Purkinje cell (primary cell): ENCODE measurements around the gene PDE6B. TPM values are rescaled to one million over a fixed set of nuclear protein-coding genes. Genes with fewer than 3 reads are reported as not detected.

Experiments
- polyA plus RNA-seq: library from polyadenylated mRNA; unstranded; fragments of >200 nt; fragmentation: Nextera tagmentation; gene quantifications from 2 replicates; pipeline ENCODE4 v1.2.1, GENCODE V29; 2014

PDE6B gene
- polyA plus RNA-seq, result 0.53 and 1.2 TPM in 2 replicates

GRCh38 chr4:624705-625590 is at the start of gene PDE6B:
Gene PDE6B, plus strand, starts transcription at chr4:625573. Its CDS starts 54 bp downstream, at chr4:625627.

GRCh38 chr4:576245-576821 is 49.0 kb upstream of the PDE6B start, which contains the start of gene TMEM271:
Gene TMEM271, minus strand, starts transcription at chr4:576295. Its CDS starts 233 bp downstream, at chr4:576062.

GRCh38 chr4:674172-675035 is 49.0 kb downstream of the PDE6B start, which contains the start of the genes ATP5ME and MYL5:
Gene ATP5ME, minus strand, starts transcription at chr4:674276. Its CDS starts 29 bp downstream, at chr4:674247.
Gene MYL5, plus strand, starts transcription at chr4:674542. Its CDS starts 3,485 bp downstream, at chr4:678027.

GRCh38 chr4:688854-689681 is 63.7 kb downstream of the PDE6B start, which contains the start of gene SLC49A3:
Gene SLC49A3, minus strand, starts transcription at chr4:689151. Its CDS starts 24 bp downstream, at chr4:689127.

GRCh38 chr4:705278-706082 is 80.1 kb downstream of the PDE6B start, which contains the start of gene PCGF3:
Gene PCGF3, plus strand, starts transcription at chr4:705832. Its CDS starts 27,849 bp downstream, at chr4:733681.

Other genes starting within 250 kb of the PDE6B start
- 54.1 and 54.5 TPM in 2 replicates for gene ZNF721, start 126.4 kb upstream of the PDE6B start, polyA plus RNA-seq
- gene PIGG, start 126.4 kb upstream of the PDE6B start, polyA plus RNA-seq, result 31.9 and 34.2 TPM in 2 replicates
- 2.7 TPM in 1 of 2 replicates, not detected in the other for gene TMEM271, start 49.3 kb upstream of the PDE6B start, polyA plus RNA-seq
- gene ATP5ME, start 48.7 kb downstream of the PDE6B start, polyA plus RNA-seq, result 1,728 and 2,284 TPM in 2 replicates
- 3.8 and 15.0 TPM in 2 replicates for gene MYL5, start 49.0 kb downstream of the PDE6B start, polyA plus RNA-seq
- not detected in 2 replicates for gene SLC49A3, start 63.6 kb downstream of the PDE6B start, polyA plus RNA-seq
- gene PCGF3, start 80.3 kb downstream of the PDE6B start, polyA plus RNA-seq, result 7.7 and 9.9 TPM in 2 replicates
- gene CPLX1, start 200.6 kb downstream of the PDE6B start, polyA plus RNA-seq, result 6.8 and 7.8 TPM in 2 replicates